Mucosa of stomach (tissue), 1 donor: Measurements from ENCODE around the gene SUMF1.
"Not testable (repeated sequence)": the region's sequence is repeated elsewhere in the genome, so short reads cannot be mapped to it uniquely, and the experiment has no call there.

Source experiments
- H3K27me3 ChIP-seq: one replicate; pipeline ENCODE4 v1.7.0; 2013; ENCODE audit warnings: mild to moderate bottlenecking, low read length; ENCODE audit not compliant: control insufficient read depth, insufficient read depth
- H3K36me3 ChIP-seq: one replicate; pipeline ENCODE4 v1.7.0; 2013; ENCODE audit warnings: low read length; ENCODE audit not compliant: control insufficient read depth, insufficient read depth
- H3K4me1 ChIP-seq: one replicate; pipeline ENCODE4 v1.7.0; 2013; ENCODE audit warnings: mild to moderate bottlenecking, low read length; ENCODE audit not compliant: control insufficient read depth, insufficient read depth
- H3K4me3 ChIP-seq: one replicate; pipeline ENCODE4 v1.7.0; 2013; ENCODE audit warnings: low read length
- H3K9ac ChIP-seq: one replicate; pipeline ENCODE4 v1.7.0; 2013; ENCODE audit warnings: mild to moderate bottlenecking, low read length, moderate library complexity
- H3K9me3 ChIP-seq: one replicate; pipeline ENCODE4 v1.7.0; 2013; ENCODE audit warnings: mild to moderate bottlenecking, low read length, moderate library complexity; ENCODE audit not compliant: control insufficient read depth
- donor health status: Pancreatic carcinoma.

The SUMF1 gene

DNA sequence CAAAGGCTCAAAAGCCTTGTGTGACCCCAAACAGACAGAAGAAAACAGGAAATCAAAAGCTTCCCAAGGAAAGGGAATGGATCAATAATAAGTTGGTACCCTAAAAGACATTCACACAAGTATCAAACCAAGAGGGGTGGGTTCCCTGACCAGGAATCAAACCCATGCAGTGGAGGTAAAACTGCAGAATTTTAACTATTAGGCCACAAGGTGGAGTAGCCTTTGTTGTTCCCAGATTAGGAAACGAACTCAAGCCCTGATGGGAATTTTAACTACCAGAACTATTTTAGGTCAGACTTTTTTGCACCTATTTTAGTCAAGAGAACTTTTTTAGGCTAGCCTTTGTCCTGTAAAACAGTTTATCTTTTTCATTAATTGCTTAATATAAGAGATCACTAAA lies 132.5 kb downstream of the SUMF1 start:
- no peaks in the 10 kb centered on the region for H3K27me3 ChIP-seq
- H3K36me3 ChIP-seq = no peaks in the 10 kb centered on the region
- H3K4me1 ChIP-seq = no peaks in the 10 kb centered on the region
- no peak overlapping the region for H3K9ac ChIP-seq
- H3K9me3 ChIP-seq = no peaks in the 10 kb centered on the region
- H3K4me3 ChIP-seq = no peak overlapping the region

DNA sequence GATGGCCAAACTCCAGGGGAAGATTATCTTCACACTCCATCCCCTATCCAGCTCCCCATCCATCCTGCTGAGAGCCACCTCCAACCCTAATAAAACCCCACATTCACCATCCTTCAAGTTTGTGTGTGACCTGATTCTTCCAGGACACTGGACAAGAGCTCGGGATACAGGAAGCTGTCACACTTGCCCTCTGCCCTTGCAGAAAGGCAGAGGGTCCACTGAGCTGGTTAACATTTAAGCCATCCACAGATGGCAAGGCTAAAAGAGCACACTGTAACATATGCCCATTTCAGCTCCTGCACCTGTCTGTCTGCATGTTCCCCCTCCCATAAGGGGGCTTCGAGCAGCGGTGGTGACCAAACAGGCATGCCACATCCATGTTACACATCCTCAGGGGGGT lies 134.1 kb downstream of the SUMF1 start:
- H3K9ac ChIP-seq = no peak overlapping the region
- no peaks in the 10 kb centered on the region for H3K4me1 ChIP-seq
- H3K36me3 ChIP-seq = no peaks in the 10 kb centered on the region
- H3K27me3 ChIP-seq = no peaks in the 10 kb centered on the region
- no peaks in the 10 kb centered on the region for H3K9me3 ChIP-seq
- H3K4me3 ChIP-seq = no peak overlapping the region

DNA sequence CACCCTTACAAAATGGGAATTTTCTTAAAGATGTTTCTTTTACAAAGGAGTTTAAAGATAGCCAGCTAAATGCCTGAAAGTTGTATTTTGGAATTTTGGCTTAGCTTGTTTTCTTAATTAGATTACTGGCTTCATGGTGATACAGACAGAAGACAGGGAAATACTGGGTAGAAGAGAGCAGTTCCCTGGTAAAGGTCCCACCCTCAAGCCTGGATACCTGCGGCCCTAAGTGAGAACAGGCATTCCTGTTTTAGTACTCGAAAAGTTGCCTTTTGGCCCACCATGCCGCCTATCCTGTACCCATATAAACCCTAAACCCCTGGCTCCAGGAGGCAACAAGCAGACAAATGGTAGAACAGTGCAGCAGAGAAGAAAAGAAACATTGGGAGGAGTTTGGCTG lies 134.5 kb downstream of the SUMF1 start:
- Histone ChIP-seq H3K9me3 (no peaks in the 10 kb centered on the region), H3K36me3 (no peaks in the 10 kb centered on the region), H3K27me3 (no peaks in the 10 kb centered on the region), H3K4me3 (no peak overlapping the region), H3K4me1 (no peaks in the 10 kb centered on the region), H3K9ac (no peak overlapping the region)

DNA sequence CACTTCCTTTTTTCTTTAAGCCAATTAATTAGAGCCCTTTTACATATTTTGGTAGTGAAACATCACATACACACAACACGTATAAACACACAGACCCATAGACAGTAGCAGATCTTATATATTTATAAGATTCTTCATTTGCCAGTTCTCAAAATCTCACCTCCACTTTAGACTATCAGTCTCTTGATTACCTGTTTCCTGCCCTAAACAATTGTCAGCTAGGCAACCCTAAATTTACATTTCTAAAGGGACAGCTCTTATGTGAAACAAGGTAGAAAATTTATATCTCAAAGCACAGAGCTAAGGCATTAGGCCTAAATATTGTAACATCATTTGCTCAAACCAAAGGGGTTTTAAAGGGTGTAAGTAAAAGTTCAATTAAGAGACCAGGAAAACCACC lies 135.0 kb downstream of the SUMF1 start:
- H3K36me3 ChIP-seq = no peaks in the 10 kb centered on the region
- no peaks in the 10 kb centered on the region for H3K9me3 ChIP-seq
- H3K9ac ChIP-seq = no peak overlapping the region
- no peaks in the 10 kb centered on the region for H3K4me1 ChIP-seq
- H3K27me3 ChIP-seq = no peaks in the 10 kb centered on the region
- H3K4me3 ChIP-seq = no peak overlapping the region

DNA sequence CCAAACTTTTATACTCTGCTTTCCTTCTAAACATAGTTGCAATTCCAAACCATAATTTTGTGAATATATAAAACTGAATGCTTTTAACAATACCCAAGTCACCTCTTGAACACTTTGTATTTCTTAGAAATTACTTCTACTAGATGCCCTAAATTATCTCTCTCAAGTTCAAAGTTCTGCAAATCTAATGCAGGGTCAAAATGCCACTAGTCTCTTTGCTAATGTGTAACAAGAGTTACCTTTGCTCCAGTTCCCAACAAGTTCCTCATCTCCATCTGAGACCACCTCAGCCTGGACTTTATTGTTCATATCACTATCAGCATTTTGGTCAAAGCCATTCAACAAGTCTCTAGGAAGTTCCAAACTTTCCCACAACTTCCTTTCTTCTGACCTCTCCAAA lies 137.3 kb downstream of the SUMF1 start:
- not testable (repeated sequence) for H3K4me1 ChIP-seq, H3K36me3 ChIP-seq, H3K4me3 ChIP-seq, H3K9ac ChIP-seq, H3K27me3 ChIP-seq, H3K9me3 ChIP-seq

DNA sequence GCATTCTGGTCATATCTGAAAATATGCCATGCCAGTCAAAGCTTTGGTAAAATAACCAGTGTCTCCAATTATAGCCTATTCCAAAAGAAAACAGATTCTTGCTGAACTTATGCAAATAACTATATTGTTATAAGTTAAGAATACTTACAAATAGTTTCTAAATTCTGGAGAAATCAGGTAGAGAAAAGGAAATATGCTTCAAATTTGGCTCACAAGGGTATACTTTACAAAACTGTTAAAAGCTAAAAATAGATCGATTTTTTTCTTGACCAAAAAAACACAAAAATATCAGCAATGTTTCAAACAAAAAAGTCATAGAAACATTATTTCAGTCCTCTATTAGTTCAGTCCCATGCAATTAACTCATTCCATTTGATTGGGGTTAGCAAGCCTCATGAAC lies 140.2 kb downstream of the SUMF1 start:
- H3K4me1 ChIP-seq = no peaks in the 10 kb centered on the region
- H3K9me3 ChIP-seq = no peaks in the 10 kb centered on the region
- no peak overlapping the region for H3K9ac ChIP-seq
- no peaks in the 10 kb centered on the region for H3K27me3 ChIP-seq
- H3K36me3 ChIP-seq = no peaks in the 10 kb centered on the region
- H3K4me3 ChIP-seq = no peak overlapping the region

DNA sequence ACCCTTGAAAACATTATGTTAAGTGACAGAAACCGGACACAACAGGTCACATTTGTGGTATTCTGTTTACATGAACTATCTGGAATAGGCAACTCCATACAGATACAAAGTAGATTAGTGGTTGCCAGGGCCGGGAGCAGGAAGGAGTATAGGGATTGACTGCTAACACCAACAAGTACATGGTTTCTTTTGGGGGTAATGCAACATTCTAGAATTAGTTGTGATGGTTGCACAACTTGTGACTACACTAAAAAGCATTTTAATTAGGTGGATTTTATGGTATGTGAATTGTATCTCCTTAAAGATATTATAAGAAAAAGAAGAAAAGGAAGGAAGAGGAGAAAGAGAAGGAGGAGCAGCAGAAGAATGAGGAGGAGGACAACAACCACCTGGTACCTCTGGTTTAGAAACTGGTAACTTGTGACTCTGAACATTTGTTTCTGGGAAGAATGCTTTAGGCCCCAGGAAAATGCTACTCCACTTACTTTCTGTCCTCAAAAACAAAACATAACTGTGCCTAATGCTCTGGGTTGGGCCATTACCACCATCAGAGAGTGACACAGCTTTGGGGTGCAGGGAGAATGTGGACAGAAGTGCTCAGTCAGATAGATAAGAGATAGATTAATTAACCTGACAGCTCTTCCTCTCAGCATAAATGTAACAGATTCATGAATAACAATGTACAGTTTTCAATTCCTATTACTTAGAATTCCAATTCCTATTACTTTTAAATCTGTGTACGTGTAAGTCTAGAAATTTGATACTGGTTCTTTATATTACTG lies 143.6 kb downstream of the SUMF1 start:
- no peaks in the 10 kb centered on the region for H3K4me1 ChIP-seq
- no peak overlapping the region for H3K4me3 ChIP-seq
- no peaks in the 10 kb centered on the region for H3K27me3 ChIP-seq
- no peaks in the 10 kb centered on the region for H3K9me3 ChIP-seq
- H3K9ac ChIP-seq = no peak overlapping the region
- no peaks in the 10 kb centered on the region for H3K36me3 ChIP-seq

DNA sequence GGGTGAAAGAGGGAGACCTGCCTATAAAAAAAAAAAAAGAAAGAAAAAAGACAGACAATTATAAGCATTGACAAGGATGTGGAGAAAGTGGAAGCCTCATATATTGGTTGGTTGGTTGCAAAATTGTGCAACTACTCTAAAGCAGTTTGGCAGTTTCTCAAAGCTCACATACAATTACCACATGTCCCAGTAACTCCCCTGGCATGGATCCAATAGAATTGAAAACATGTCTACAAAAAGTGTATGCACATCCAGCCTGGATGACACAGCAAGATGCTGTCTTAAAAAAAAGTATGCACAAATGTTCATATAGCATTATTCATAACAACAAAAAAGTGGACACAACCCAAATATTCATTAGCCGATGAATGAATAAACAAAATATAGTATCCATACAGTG lies 144.4 kb downstream of the SUMF1 start:
- Histone ChIP-seq H3K27me3 (no peaks in the 10 kb centered on the region), H3K4me3 (no peak overlapping the region), H3K9me3 (no peaks in the 10 kb centered on the region), H3K36me3 (no peaks in the 10 kb centered on the region), H3K9ac (no peak overlapping the region), H3K4me1 (no peaks in the 10 kb centered on the region)

DNA sequence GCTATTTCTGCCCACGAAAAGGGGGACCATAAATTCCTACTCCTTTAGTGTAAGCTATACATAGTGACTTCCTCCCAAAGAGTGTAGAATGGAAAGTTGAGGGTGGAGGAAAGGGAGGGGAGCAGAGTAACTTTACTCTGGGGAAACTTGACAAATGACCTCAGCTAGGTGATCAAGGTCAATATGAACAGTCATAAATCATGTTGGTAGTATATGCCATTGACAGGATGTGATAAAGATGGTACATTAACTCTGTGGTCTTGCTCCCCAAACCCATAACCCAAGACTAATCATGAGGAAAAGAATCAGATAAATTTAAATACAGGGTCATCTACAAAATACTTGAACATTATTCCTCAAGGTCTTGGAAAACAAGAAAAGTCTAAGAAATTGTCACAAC lies 145.3 kb downstream of the SUMF1 start:
- Histone ChIP-seq H3K9ac (no peak overlapping the region), H3K27me3 (no peaks in the 10 kb centered on the region), H3K36me3 (no peaks in the 10 kb centered on the region), H3K4me1 (no peaks in the 10 kb centered on the region), H3K9me3 (no peaks in the 10 kb centered on the region), H3K4me3 (no peak overlapping the region)

DNA sequence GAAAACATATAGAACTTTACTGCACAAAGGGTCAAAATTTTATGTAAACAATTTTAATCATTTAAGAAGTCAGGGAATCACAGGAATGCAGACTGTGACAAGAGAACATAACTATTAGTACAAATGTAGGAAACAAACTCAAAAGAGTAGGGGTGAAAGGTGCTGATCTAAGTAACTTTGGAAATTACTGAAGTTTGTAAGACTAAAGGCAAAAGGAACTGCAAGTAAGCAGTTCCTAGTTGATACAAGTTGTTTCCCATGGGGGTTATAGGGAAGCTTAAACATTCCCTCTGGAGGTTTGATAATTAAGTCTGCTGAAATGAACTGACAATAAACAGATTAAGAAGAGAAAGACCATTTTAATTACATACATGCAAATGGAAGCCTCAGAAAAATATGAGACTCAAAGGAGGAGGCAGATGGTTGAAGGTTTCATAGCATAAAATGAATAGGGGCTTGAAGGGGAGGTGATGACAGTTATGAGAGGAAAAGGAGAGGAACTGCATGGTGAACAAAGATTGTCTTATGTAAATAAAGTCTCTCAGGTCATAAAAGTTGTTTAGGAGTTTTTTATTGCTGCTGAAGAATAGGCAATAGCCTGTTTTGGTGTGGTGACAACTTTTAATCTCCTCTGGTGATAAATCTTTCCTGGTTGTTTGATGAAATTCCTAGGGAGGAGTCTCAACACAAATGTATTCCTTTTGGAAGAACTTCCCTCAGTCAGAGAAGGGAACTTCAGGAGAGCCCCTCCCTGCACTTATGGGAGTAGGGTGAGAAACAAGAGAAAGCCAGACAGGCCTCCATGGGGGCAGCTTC lies 146.8 kb downstream of the SUMF1 start:
- H3K9me3 ChIP-seq = no peaks in the 10 kb centered on the region
- no peak overlapping the region for H3K9ac ChIP-seq
- H3K4me3 ChIP-seq = no peak overlapping the region
- no peaks in the 10 kb centered on the region for H3K27me3 ChIP-seq
- no peaks in the 10 kb centered on the region for H3K4me1 ChIP-seq
- H3K36me3 ChIP-seq = no peaks in the 10 kb centered on the region

DNA sequence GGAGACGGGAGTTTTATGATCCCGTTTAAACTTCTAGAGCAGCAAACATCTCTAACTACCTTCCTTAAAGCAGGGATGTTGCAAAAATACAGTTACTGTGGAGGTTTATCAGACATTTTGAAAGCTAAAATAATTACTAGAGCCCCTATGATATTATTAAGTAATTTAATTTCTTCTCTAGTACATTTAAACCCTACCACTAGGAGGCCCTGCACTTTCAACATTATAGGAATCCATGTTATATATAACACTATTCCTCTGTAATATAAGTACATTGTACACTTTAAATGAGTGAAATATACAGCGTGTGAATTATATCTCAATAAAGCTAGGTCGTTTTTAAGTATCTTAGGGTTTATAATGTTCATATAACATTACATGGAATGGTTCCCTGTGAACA lies 152.4 kb downstream of the SUMF1 start:
- H3K27me3 ChIP-seq = no peaks in the 10 kb centered on the region
- no peaks in the 10 kb centered on the region for H3K9me3 ChIP-seq
- no peak overlapping the region for H3K4me3 ChIP-seq
- no peaks in the 10 kb centered on the region for H3K36me3 ChIP-seq
- no peak overlapping the region for H3K9ac ChIP-seq
- peaks cover 15% of the 10 kb centered on the region for H3K4me1 ChIP-seq

DNA sequence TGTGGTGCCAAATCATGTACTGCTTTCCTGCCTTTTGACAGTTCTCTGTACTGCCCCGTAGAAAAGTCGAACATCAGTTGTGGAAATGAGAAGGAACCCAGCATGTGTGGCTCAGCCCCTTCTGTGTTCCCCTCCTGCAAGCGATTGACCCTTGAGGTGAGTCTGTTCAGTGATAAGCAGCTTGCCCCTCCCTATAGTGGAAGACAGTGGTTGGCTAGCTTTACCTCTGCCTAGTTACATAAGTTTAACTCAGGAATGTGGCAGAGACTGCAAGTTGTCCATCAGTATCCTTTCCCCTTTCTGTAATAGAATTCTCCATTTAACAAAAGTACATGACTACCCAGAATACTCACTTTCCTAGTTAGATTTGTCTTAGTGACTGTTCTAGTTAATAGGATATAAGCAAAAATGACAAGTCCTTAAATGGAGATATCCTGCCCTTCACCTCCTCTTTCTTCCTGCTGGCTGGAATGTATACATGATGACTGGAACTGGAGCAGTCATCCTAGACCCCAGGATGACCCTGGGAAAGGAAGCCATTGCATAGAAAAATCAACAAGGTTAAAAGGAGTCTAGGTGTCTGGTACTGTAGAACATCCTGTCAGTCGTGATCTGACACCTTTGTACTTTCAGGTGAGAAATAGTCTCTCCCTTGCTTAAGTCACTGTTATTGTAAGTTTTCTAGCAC lies 153.3 kb downstream of the SUMF1 start:
- no peak overlapping the region for H3K9ac ChIP-seq
- no peak overlapping the region for H3K4me3 ChIP-seq
- H3K4me1 ChIP-seq = peaks cover 23% of the 10 kb centered on the region
- H3K9me3 ChIP-seq = no peaks in the 10 kb centered on the region
- no peaks in the 10 kb centered on the region for H3K27me3 ChIP-seq
- H3K36me3 ChIP-seq = no peaks in the 10 kb centered on the region
